ENCODE data around the gene SUGP2. TPM values are rescaled to one million over a fixed set of nuclear protein-coding genes. Genes with fewer than 3 reads are reported as not detected.

The SUGP2 gene
- total and polyA plus RNA-seq, 2 experiments from 2014 or later = 102 to 109 TPM

DNA sequence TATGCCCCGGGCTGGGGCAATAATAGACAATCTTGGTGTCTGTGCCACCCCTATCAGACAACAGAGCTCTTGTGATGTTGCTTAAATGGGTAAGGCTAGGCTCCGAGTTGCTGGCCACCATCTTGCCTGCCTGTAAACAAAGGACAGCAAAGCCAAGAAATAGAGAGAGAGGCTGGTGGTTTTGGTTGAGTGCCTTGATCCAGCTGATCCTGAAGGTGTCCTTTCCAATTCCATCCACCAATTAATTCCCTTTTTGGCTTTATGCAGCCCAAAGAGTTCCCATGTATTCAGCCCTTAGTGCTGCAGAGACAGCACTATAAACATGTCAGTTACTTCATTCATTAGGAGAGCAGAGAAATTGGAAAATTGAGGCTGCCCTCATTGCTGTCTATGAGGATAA lies 50.6 kb downstream of the SUGP2 start:
- H3K4me1 Mint-ChIP-seq = no peaks in the 10 kb centered on the region; the same call in 2 of the 3 replicates
- H3K27ac ChIP-seq (ENCODE audit: low read depth) = no peak overlapping the region
- H3F3A ChIP-seq (replicated peaks; ENCODE audit: low read depth) = no peaks in the 10 kb centered on the region; the same call in 1 of the 2 replicates
- H3K9me3 Mint-ChIP-seq = no peaks in the 10 kb centered on the region
- H3K79me2 ChIP-seq (replicated peaks; ENCODE audit: insufficient read depth) = no peaks in the 10 kb centered on the region
- peaks cover 11% of the 10 kb centered on the region for H3K27me3 Mint-ChIP-seq (ENCODE audit: insufficient read depth, low read depth, poor library complexity)
- H3K9me2 ChIP-seq (ENCODE audit: insufficient read depth) = no peaks in the 10 kb centered on the region
- no peak overlapping the region for H3K27ac Mint-ChIP-seq
- H3K36me3 Mint-ChIP-seq (ENCODE audit: low read depth) = no peaks in the 10 kb centered on the region
- no peaks in the 10 kb centered on the region for H3K36me3 ChIP-seq (ENCODE audit: insufficient read depth)
- no peak overlapping the region for H2AFZ ChIP-seq
- TF ChIP-seq CREB1 (CRISPR knock-in tag; IDR thresholded peaks at IDR 0.05; ENCODE audit: low read depth) (no peak), EZH2phosphoT487 (IDR thresholded peaks at IDR 0.05; ENCODE audit: unreplicated experiment) (no peak), NANOG (IDR thresholded peaks at IDR 0.05; ENCODE audit: borderline replicate concordance) (no peak), ZNF331 (CRISPR knock-in tag; IDR thresholded peaks at IDR 0.05; ENCODE audit: low read depth) (no peak), EZH2 (IDR thresholded peaks at IDR 0.05; ENCODE audit: low read depth, unreplicated experiment) (no peak), ETS1 (IDR thresholded peaks at IDR 0.05) (no peak), POLR2AphosphoS5 (IDR thresholded peaks at IDR 0.05; ENCODE audit: low read depth) (no peak)
- TF ChIP-seq, protein P1, sequence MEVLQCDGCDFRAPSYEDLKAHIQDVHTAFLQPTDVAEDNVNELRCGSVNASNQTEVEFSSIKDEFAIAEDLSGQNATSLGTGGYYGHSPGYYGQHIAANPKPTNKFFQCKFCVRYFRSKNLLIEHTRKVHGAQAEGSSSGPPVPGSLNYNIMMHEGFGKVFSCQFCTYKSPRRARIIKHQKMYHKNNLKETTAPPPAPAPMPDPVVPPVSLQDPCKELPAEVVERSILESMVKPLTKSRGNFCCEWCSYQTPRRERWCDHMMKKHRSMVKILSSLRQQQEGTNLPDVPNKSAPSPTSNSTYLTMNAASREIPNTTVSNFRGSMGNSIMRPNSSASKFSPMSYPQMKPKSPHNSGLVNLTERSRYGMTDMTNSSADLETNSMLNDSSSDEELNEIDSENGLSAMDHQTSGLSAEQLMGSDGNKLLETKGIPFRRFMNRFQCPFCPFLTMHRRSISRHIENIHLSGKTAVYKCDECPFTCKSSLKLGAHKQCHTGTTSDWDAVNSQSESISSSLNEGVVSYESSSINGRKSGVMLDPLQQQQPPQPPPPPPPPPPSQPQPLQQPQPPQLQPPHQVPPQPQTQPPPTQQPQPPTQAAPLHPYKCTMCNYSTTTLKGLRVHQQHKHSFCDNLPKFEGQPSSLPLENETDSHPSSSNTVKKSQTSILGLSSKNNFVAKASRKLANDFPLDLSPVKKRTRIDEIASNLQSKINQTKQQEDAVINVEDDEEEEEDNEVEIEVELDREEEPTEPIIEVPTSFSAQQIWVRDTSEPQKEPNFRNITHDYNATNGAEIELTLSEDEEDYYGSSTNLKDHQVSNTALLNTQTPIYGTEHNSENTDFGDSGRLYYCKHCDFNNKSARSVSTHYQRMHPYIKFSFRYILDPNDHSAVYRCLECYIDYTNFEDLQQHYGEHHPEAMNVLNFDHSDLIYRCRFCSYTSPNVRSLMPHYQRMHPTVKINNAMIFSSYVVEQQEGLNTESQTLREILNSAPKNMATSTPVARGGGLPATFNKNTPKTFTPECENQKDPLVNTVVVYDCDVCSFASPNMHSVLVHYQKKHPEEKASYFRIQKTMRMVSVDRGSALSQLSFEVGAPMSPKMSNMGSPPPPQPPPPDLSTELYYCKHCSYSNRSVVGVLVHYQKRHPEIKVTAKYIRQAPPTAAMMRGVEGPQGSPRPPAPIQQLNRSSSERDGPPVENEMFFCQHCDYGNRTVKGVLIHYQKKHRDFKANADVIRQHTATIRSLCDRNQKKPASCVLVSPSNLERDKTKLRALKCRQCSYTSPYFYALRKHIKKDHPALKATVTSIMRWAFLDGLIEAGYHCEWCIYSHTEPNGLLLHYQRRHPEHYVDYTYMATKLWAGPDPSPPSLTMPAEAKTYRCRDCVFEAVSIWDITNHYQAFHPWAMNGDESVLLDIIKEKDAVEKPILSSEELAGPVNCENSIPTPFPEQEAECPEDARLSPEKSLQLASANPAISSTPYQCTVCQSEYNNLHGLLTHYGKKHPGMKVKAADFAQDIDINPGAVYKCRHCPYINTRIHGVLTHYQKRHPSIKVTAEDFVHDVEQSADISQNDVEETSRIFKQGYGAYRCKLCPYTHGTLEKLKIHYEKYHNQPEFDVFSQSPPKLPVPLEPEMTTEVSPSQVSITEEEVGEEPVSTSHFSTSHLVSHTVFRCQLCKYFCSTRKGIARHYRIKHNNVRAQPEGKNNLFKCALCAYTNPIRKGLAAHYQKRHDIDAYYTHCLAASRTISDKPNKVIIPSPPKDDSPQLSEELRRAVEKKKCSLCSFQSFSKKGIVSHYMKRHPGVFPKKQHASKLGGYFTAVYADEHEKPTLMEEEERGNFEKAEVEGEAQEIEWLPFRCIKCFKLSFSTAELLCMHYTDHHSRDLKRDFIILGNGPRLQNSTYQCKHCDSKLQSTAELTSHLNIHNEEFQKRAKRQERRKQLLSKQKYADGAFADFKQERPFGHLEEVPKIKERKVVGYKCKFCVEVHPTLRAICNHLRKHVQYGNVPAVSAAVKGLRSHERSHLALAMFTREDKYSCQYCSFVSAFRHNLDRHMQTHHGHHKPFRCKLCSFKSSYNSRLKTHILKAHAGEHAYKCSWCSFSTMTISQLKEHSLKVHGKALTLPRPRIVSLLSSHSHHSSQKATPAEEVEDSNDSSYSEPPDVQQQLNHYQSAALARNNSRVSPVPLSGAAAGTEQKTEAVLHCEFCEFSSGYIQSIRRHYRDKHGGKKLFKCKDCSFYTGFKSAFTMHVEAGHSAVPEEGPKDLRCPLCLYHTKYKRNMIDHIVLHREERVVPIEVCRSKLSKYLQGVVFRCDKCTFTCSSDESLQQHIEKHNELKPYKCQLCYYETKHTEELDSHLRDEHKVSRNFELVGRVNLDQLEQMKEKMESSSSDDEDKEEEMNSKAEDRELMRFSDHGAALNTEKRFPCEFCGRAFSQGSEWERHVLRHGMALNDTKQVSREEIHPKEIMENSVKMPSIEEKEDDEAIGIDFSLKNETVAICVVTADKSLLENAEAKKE (CRISPR knock-in tag; IDR thresholded peaks at IDR 0.05) = no peak
- ATAC-seq = no peak
- no peaks in the 10 kb centered on the region; the same call in 1 of the 2 replicates for H3K4me1 ChIP-seq (ENCODE audit: insufficient read depth)
- H3K4me2 ChIP-seq = no peak overlapping the region
- H3K4me3 Mint-ChIP-seq = no peak overlapping the region
- DNase-seq (ENCODE audit: low spot score) = no peak
- no peaks in the 10 kb centered on the region for H4K20me1 ChIP-seq (replicated peaks; ENCODE audit: insufficient read depth)
- no peaks in the 10 kb centered on the region for H3K27me3 ChIP-seq (ENCODE audit: insufficient read depth)
- H3K4me3 ChIP-seq = no peak overlapping the region

Data from GM23338 (cell line).